Mesenteric fat pad (tissue), 1 donor: ENCODE data around the gene FAM13C. TPM values are rescaled to one million over a fixed set of nuclear protein-coding genes. Genes with fewer than 3 reads are reported as not detected.
"Not testable (repeated sequence)": the region's sequence is repeated elsewhere in the genome, so short reads cannot be mapped to it uniquely, and the experiment has no call there.

Experiments used
- DNase-seq: peaks from one replicate; pipeline ENCODE4 v3.0.0-alpha.2; 2020; ENCODE audit warnings: low spot score
- total RNA-seq: library from RNA; stranded (reverse); fragmentation: NEBNext Ultra II Directional; extraction: Animal tissue kit (Norgen Biotek cat#: 25700); gene quantifications from one replicate; pipeline ENCODE4 v1.2.1, GENCODE V29; 2021
- donor health status: DM: yes; HTN: yes; CAD: no.

FAM13C gene
- total RNA-seq, 1 donor from 2014 or later, result 4.4 TPM

DNA sequence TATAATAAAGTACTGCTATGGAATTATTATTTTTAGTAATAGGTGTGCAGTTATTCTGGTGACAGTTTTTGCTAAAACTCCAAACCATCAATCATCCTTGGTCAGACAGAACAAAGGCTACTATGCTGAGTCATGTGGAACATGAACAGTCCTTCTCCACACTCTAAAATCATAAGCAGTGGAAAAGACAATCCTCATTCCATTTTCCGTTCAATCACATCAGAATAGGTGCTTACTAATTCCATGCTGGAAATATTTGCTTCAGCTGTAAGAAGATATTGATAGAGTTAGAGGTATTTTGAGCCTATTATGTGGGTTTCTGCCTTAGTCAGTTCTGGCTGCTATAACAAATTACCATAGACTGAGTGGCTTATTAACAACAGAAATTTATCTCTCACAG is 82.9 kb downstream of the FAM13C start:
- DNase-seq, result no peak

DNA sequence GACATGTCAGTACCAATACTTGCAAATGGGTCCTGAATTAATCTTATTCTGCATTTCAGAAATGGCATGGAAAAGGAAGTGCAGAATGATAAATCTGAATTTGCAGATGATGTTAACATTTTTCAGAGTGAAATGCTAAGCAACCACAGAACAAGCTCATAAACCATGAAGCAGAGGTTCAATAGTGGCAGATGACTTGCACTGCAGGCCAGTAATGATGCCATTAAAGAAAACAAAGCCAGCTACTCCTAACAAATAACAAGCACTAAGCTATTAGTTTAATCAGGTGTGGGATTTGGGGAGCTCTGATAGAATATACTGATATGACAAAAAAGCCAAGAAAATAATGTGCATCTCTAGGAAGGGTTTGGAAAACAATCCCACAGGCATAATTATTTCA is 85.4 kb downstream of the FAM13C start:
- no peak for DNase-seq

DNA sequence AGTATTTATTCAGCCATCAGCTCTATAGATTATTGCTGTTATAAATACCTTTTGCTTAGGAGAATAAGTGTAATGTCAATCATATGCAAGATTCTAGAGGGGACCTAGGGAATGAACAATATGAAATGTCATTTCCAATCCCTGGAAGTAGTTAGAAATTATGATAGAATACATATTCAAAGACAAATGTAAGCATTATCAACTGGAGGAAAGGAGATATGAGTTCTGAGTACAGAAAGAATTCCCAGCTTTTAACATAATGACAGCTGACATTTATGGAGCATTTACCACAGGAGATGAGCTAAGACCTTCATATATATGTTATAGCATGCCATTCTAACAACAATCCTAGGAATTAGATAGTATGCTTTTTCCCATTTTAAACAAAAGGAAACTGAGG is 86.2 kb downstream of the FAM13C start:
- DNase-seq, result no peak

DNA sequence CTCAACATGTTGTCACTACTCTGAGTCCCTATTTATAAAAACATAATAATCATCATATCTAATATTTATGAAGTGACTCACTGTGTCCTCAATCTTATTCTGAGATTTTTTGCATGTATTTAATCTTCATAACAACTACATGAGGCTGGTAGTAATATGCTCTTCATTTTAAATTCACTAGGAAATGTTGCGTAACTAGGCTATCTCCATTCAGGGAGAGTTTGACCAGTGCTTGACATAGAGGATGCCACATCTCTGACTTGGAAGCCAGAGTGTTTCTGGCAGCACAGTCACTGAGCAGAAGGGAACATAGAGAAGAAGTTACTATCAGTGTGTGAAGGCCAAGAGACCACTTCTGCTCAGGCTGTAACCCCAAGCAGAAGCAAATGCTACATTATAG is 88.9 kb downstream of the FAM13C start:
- no peak for DNase-seq

DNA sequence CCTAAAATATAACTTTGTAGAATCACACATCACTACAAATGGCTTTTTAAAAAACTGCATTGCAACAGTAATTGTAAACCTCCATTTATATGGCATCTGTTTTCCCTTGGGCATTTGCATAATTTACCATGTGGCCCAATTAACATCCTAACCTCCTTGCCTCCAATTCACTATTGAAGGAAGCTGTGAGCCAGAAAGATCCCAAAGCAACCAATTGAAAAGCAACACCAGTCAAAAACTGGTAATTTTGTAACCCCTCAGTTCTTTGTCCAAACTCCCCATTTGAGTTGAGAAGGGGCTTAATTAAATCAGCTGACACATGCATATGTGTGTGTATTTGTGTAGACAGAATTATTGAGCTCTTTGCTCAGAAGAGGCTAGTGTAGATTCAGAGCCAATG is 90.3 kb downstream of the FAM13C start:
- no peak for DNase-seq

DNA sequence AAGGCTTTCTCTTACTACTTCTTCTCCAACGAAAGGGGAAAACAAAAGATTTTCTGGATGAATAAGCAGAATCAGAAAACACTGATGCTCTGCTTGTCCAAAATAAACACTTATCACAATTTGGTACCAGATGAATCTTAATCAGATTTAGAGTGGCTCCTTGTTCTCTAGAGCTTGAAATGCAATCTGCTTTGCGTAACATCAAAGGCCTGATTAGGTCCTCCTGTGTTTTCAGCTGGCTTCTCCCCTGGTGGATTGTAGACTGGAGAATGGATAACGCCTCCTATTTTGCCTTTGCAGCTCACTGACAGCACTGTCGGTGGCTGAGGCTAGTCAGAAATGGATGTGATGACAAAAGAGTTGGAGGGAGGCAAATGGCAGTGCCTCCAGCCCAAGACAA is 91.2 kb downstream of the FAM13C start:
- DNase-seq, result no peak

DNA sequence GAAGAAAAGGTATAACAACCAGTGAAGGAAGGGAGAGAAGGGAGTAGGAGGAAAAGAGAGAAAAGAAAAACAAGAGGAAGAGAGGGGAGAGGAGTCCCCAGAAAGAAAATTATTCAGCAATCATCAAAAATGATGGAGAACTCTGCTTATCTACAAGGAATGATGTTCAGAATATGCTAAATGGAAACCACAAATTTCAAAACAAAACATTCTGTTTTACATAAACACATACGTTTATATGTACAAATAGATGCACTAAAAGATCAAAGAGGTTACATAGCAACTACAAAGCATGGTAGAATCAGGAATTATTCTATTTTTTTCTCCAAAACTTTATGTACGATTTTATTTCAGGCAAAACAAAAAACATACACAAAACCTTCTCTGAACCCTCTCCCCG is 91.9 kb downstream of the FAM13C start:
- DNase-seq, result no peak

DNA sequence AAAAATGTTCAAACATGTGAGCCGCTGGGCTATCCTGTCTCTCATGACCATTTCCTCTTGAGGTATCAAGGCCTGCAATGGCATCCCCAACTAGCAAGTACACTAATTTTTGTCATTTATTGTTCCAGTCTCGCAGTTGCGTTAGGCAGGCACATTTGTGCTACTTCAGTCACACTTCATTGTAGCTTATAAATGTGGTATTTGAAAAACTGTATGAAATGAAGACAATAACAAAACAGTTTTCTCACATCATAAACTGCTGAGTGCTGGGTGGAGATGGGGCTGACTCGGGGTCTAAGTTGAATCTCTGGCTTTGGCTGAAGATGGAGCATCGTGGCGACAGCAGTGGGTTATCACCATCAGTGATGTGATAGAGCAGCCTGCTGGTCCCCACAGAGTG is 92.7 kb downstream of the FAM13C start:
- DNase-seq, result no peak

DNA sequence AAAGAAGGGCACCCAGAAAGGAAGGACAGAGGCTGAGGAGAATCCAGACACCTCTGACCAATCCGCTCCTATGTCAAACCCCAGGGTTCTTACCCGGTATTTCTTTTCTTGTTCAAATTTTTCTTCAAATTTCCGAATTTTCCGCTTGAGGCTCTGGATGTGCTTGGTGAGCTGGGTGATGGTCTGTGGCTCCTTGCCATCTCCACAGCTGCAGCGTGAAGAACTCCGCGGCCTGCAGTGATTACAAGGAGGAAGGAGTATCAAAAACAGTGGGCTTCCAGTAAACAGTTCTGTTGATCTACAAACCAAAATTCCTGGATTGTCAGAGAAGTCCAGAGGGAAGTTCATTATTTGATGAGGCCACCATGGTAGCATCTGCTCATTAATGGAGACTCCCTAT is 93.9 kb downstream of the FAM13C start:
- DNase-seq, result no peak

DNA sequence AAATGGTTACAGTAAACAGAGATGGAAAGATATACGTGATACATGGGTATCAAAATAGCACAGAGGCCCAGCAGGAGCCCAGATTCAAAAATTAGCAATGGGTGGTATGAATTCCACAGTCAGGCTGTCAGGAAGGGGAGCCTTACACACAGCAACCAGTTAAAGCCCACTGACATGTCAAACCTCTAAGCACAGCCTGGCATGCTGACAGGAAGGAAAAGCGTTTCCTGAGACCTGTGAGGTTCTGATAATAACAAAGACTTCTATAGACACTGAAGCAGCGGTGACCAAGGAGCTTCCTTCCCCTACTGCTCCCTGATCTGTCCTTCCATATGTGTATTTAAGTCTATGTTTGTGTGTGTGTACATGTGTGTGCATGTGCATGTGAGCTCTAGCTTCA is 96.0 kb downstream of the FAM13C start:
- DNase-seq, result no peak

DNA sequence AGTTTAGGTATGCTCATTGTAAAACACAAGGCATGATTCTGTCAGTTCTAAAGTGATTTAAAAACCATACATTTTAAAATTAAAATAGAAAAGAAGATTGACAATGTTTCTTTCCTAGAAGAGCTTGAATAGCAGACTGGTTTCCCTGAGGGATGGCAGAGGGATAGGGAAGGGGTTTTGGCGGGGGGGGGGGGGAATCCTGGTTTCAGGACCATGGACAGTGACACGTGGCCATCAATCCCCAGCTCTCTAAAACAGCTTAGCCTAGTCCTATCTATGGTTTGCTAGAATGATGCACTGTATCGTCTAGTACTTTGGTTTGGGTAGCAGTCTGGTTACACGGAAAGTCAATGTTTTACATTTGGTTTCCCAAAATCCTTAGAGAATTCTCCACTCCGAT is 97.2 kb downstream of the FAM13C start:
- DNase-seq, result no peak

DNA sequence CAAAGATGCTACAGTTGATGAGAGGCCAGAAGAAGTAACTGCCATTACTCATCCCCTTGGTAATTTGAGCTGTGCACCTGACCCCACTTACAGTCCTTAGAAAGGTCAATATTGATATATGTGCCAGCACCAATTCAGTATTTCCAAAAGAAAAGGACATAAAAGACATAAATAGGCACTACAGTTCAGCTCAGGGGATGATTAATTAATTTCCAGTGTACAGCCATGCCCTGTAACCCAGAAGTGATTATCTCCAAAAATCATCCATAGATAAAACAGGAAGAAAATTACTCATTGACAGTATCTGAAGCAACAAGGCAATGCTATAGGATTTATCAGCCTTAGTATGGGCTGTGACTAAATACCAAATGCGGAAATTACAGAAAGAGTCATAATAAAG is 103.5 kb downstream of the FAM13C start:
- DNase-seq, result no peak

DNA sequence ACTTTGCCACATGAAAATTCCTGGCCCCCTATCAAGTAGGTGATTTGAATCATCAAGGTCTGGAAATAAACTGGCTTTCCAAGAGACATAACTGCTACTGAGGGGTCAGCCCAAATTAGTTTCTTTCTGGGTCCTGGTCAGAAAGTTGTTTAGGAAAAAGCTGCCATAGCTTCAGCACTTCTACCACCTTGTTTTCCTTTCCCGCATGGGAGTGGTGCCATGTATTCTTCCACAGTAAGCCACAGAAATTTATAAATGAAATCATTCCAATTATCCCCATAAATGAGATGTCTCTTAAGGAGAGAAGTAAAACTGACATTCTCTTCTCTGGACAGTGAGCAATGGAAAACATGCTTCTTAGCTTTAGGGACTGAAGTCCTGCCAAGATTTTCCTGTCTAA is 105.1 kb downstream of the FAM13C start:
- no peak for DNase-seq

DNA sequence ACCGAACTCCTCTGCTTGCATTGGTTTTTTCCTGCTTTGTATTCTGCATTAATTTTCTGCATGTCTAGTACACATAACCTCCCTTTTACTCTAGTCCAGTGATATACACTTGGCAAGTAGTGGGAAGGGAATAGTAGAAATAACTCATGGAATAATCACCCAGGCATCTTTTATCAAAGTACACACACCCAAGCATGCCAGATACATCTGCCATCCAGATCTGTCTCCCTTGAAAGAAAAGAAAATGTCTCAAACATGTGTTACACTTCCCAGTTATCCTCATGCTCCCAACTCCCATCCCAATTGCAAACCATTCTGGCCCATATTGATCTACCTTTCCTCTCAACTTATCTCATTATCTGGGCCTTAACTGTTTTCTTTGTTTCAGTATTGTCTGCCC is 106.9 kb downstream of the FAM13C start:
- DNase-seq, result no peak

DNA sequence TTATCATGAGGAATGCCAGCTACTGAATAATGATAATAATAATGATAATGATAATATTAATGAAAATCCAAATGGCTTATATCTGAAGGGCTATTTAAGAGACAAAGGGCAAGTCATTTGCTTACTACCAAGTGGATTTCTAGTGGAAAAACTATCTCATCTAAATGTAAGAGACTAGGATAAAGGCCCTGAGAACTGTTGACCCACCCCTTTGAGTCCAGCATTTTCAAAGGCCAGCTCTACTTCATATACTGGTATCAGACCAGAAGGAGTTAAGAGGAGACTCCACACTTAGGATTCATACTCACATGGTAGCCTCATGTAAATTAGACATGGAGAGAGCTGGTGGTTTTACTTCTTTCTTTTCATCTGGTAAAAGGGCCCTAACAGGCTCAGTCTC is 109.9 kb downstream of the FAM13C start:
- DNase-seq, result no peak

DNA sequence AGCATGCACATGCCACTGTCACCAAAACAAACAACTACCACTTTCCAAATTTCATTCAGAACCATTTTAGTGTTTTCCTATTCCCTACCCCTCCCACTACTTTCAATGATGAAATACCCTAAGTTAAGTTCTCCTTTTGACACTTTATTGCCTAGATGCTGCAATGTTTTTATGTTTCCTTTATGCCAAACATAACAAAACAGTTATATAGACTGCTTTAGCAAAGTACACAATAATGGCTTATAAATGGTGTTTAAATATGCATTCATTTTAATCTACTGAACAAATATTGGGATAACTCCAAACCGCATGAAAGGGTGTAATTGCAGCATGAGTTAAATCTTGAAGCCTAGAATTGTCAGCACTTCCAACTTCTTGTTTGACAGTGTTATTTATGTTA is 116.7 kb downstream of the FAM13C start:
- no peak for DNase-seq

DNA sequence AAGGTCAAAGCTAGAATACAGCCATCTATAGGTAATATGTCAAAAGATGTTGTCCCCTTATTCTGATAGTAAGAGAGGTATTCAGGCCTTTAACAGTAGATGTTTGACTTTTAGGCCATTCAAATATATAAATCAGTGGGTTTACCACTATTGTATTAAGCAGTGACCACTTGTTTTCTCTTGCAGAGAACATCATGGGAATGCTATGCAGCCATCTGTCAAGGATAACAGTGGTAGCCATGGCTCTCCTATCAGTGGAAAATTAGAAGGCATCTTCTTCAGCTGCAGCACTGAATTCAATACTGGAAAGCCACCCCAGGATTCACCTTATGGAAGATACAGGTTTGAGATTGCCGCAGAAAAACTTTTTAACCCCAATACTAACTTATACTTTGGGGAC is 117.5 kb downstream of the FAM13C start:
- no peak for DNase-seq

DNA sequence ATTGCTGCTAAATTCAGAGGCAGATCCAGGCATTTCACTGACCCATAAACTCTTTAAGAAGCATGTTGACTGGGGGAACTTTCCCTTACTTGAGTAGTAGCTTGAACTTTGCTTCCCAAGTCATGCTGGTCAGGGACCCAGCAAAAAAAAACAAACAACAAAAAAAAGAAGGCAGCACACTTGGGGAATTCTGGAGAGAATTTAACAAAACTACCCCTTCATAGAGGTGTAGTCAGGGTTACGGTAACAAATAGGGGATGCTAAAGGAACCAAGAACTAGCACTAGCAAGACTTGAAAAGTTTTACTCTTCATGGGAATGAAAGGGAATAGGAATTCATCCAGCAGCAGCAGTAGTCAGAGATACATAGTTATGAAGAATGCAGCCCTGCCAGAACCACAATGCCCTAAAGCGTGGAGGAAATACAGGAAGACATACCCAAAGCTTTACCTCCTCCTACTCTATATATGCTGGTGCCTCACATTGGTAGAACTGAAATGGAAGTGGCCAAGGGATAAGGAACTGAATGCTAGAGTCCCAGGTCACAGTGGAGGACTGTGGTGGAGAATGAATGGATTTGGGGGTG is 118.6 kb downstream of the FAM13C start:
- DNase-seq, result no peak

DNA sequence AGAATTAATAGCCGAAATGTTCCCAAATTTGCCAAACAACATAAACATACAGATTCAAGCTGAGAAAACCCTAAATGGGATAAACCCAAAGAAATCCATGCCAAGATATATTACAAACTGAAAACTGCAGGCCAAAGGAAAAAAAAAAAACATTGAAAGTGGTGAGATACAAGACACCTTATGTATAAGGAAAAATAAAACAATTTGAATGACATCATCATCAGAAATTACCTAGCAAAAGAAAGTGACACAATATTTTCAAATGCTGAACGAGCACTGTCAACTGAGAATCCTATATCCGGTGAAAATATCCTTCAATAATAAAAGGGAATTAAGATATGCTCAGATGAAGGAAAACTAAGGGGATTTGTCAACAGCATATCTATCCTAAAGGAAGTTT is 119.4 kb downstream of the FAM13C start:
- DNase-seq, result no peak

DNA sequence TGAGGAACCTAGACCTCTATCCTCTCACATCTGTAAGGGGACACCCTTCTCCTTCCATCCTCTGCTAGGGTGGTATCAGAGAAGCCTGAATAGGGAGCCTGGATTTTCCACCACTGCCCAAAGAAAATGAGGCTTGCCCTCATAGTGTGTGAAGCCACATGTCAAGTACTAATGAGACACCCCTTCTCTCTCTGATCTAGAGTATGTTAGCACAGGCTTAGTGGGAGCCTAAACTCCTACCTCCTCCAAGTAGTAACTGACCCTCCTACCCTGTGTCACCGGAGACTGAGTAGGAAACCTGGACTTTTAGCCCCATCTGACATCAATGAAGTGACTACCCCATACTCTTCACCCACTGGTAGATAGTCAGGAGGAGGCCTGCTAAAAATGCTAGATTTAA is 120.3 kb downstream of the FAM13C start:
- DNase-seq, result no peak

DNA sequence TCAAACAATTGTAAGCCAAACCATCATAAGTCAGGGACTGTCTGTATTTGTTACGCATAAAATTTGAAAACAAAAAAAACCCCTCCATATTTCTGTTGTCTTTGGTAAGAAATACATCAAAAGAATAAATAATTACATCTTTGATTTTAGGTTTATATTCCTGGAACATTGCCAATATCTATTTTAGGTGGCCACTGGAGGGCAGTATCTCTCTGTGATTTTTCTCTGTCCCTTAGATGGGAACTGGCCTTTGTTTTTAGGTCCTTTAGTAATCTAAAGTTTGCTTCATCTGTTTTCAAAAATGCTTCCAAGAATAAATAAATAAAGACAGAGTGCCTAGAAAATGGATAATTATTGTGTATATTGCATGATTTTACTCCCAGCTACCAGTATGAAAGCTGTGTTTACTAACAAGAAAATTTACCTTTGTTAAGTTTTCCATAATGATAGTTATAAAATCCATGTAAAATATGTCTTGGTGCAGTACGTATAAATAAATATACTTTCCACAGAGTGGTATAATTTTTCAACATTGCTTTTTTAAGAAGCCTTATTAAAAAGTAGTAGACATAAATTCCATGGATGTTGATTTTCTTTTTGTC is 121.7 kb downstream of the FAM13C start:
- DNase-seq, result no peak

DNA sequence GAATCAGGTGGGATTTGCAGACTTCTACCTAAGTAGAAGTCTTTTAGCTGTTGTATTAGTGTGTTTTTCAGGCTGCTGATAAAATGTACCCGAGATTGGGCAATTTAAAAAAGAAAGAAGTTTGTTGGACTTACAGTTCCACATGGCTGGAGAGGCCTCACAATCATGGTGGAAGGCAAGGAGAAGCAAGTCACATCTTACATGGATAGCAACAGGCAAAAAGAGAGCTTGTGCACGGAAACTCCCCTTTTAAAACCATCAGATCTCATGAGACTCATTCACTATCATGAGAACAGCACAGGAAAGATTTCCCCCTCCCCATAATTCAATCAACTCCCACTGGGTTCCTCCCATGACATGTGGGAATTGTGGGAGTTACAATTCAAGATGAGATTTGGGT is 123.2 kb downstream of the FAM13C start:
- DNase-seq, result not testable (repeated sequence)

DNA sequence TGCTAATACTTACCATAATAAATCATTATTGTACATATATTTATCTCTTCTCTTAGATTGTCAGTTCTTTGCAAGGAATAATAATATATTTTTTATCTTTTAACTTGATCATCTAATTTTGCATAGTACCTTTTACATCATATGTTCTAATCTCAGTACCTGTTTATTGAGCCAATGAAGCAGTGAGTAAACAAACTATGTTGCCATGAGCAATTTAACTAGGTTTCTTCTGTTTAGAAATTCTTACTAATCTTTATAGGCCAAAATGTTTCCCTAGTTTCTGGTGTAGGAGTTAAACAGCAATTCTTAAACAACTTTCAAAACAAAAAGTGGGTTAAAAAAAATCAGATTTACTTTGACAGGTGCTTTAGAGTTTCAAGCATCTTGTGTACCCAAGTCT is 124.6 kb downstream of the FAM13C start:
- no peak for DNase-seq
